Nephron (organoid): Measurements from ENCODE around the gene MDM2.

Experiments
- H3K27ac Mint-ChIP-seq, 3 experiments: 2 replicates each; pipeline ENCODE4 v1.8.0; 2020; ENCODE audit warnings: mixed read lengths in 3 of 3, mild to moderate bottlenecking in 2 of 3, moderate library complexity in 1 of 3
- H3K27me3 Mint-ChIP-seq: 2 replicates; pipeline ENCODE4 v1.8.0; 2021; ENCODE audit warnings: low read depth, mild to moderate bottlenecking, moderate library complexity, mixed read lengths
- H3K36me3 Mint-ChIP-seq: 2 replicates; pipeline ENCODE4 v1.8.0; 2020; ENCODE audit warnings: low read depth, mixed read lengths
- H3K4me1 Mint-ChIP-seq: 2 replicates; pipeline ENCODE4 v1.8.0; 2020; ENCODE audit warnings: mixed read lengths
- H3K4me3 Mint-ChIP-seq, 3 experiments: 2 replicates each; pipeline ENCODE4 v1.8.0; 2020; ENCODE audit warnings: mild to moderate bottlenecking in 3 of 3, mixed read lengths in 3 of 3, moderate library complexity in 2 of 3
- H3K9me3 Mint-ChIP-seq: 2 replicates; pipeline ENCODE4 v1.8.0; 2020; ENCODE audit warnings: mixed read lengths
- TF ChIP-seq, protein P1 (sequence below), 3 experiments: fragments of 200-600 bp; sonication (generic); IDR thresholded peaks; one replicate each; pipeline ENCODE4 v1.5.0; 2021; ENCODE audit warnings: antibody characterized with exemption in 3 of 3; ENCODE audit not compliant: unreplicated experiment in 3 of 3

MDM2 gene

DNA sequence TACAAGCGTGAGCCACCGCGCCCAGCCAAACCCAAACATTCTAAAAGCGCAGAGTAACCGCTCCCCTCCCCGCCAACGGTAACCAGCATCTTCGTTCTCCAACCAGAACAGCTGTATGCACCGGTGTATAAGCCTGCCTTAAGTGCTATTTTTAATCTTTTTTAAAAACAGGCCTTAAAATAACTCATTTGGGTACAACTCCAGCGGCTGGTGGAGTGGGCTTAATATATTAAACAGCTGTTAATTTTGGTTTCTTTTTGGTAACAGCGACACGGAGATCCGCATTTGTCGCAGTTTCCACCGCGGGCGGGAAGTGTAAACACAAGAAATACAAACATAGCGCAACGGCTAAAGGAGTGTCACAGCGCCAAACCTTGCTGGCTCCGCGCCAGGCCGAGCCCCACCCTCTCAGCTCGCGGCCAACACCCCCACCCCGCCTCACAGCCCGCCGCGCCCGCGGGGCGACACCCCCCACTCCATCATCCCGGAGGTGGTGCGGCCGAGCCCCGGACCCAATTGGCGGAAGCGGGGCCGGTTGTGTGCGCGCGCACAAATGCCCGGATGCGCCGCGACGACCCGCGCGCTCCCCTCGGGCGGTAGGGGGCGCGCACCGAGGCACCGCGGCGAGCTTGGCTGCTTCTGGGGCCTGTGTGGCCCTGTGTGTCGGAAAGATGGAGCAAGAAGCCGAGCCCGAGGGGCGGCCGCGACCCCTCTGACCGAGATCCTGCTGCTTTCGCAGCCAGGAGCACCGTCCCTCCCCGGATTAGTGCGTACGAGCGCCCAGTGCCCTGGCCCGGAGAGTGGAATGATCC is at the start of gene MDM2:
Gene MDM2 (plus strand): TSS at position 602 of the 812 bp plus-strand sequence. CDS start 301 bp downstream, outside the sequence.
- Mint-ChIP-seq H3K36me3 (peaks cover 25% of the 10 kb centered on the region), H3K27me3 (peaks cover 3% of the 10 kb centered on the region), H3K4me1 (peaks cover 20% of the 10 kb centered on the region), H3K27ac (peak within 1 kb of the TSS; percentile 99 to 100 (median 100)), H3K9me3 (no peaks in the 10 kb centered on the region), H3K4me3 (peak within 1 kb of the TSS; percentile 96 to 100 (median 100))
- TF ChIP-seq, protein P1, sequence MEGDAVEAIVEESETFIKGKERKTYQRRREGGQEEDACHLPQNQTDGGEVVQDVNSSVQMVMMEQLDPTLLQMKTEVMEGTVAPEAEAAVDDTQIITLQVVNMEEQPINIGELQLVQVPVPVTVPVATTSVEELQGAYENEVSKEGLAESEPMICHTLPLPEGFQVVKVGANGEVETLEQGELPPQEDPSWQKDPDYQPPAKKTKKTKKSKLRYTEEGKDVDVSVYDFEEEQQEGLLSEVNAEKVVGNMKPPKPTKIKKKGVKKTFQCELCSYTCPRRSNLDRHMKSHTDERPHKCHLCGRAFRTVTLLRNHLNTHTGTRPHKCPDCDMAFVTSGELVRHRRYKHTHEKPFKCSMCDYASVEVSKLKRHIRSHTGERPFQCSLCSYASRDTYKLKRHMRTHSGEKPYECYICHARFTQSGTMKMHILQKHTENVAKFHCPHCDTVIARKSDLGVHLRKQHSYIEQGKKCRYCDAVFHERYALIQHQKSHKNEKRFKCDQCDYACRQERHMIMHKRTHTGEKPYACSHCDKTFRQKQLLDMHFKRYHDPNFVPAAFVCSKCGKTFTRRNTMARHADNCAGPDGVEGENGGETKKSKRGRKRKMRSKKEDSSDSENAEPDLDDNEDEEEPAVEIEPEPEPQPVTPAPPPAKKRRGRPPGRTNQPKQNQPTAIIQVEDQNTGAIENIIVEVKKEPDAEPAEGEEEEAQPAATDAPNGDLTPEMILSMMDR (IDR thresholded peaks at IDR 0.05; ENCODE audit: unreplicated experiment in 3 of 3) = peak; percentile 69 to 71 (median 70)

DNA sequence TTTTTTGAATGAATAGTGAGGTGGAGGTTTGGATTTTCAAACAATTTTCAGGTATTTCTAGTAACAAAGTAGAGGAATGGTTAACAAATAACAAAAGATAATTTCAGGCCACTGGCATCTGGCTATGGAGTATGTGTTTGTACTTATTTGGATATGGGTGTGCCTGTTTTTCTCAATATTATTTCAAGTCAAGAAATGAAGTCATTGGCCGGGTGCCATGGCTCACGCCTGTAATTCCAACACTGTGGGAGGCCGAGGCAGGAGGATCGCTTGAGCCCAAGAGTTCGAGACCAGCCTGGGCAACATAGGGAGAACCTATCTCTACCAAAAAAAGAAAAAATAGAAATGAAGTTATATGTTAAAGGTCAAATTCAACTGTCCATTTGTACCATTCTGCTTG is 48.1 kb upstream of the MDM2 start:
- peaks cover 74% of the 10 kb centered on the region for H3K36me3 Mint-ChIP-seq
- no peaks in the 10 kb centered on the region for H3K9me3 Mint-ChIP-seq
- TF ChIP-seq, protein P1 (IDR thresholded peaks at IDR 0.05; ENCODE audit: unreplicated experiment in 3 of 3) = no peak
- no peak overlapping the region for H3K4me3 Mint-ChIP-seq
- H3K27ac Mint-ChIP-seq = no peak overlapping the region
- H3K27me3 Mint-ChIP-seq = no peaks in the 10 kb centered on the region
- peaks cover 6% of the 10 kb centered on the region for H3K4me1 Mint-ChIP-seq

DNA sequence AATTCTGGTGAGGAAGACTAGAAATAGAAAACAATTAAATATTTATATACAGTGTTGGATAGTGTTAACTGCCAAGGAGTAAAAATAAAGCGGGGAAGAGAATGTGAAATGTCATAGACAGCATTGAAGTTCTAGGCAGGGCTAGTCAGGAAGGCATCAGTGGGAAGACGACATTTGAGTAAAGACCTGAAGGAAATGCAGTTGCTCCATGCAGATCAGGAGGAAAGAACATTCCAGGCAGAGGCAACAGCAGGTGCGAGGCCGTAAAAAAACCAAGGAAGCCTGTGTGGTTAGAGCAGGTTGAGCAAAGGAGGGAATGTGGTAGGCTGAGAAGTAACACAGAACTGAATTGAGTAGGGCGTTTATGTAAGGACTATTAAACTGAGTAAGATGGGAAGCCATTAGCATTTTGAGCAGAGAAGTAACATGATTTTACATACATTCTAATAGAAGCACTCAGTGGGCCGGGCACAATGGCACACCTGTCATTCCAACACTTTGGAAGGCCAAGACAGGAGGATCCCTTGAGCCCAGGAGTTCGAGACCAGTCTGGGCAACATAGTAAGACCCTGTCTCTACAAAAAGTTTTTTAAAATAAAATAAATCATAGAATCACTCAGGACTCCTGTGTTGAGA is 47.1 kb upstream of the MDM2 start:
- Mint-ChIP-seq H3K9me3 (no peaks in the 10 kb centered on the region), H3K27ac (no peak overlapping the region), H3K27me3 (no peaks in the 10 kb centered on the region), H3K36me3 (peaks cover 67% of the 10 kb centered on the region), H3K4me3 (no peak overlapping the region), H3K4me1 (peaks cover 6% of the 10 kb centered on the region)
- TF ChIP-seq, protein P1 (IDR thresholded peaks at IDR 0.05; ENCODE audit: unreplicated experiment in 3 of 3) = no peak

DNA sequence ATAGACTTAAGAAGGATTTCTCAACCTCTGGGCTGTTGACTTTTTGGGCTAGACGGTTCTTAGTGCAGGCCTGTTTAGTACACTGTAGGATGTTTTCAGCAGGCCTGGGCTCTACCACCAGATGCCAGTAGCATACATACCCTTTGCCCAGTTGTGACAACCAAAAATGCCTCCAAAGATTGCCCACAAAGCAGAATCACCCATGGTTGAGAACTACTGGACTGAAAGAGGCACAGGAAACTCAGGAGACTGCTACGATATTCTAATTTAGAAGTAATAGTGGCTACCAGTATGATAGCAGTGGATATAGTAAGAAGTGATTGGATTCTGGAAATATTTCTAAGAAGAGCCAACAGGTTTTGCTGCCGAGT is 46.5 kb upstream of the MDM2 start:
- peaks cover 6% of the 10 kb centered on the region for H3K4me1 Mint-ChIP-seq
- TF ChIP-seq, protein P1 (IDR thresholded peaks at IDR 0.05; ENCODE audit: unreplicated experiment in 3 of 3) = no peak
- peaks cover 62% of the 10 kb centered on the region for H3K36me3 Mint-ChIP-seq
- H3K9me3 Mint-ChIP-seq = no peaks in the 10 kb centered on the region
- H3K4me3 Mint-ChIP-seq = no peak overlapping the region
- H3K27ac Mint-ChIP-seq = no peak overlapping the region
- no peaks in the 10 kb centered on the region for H3K27me3 Mint-ChIP-seq

DNA sequence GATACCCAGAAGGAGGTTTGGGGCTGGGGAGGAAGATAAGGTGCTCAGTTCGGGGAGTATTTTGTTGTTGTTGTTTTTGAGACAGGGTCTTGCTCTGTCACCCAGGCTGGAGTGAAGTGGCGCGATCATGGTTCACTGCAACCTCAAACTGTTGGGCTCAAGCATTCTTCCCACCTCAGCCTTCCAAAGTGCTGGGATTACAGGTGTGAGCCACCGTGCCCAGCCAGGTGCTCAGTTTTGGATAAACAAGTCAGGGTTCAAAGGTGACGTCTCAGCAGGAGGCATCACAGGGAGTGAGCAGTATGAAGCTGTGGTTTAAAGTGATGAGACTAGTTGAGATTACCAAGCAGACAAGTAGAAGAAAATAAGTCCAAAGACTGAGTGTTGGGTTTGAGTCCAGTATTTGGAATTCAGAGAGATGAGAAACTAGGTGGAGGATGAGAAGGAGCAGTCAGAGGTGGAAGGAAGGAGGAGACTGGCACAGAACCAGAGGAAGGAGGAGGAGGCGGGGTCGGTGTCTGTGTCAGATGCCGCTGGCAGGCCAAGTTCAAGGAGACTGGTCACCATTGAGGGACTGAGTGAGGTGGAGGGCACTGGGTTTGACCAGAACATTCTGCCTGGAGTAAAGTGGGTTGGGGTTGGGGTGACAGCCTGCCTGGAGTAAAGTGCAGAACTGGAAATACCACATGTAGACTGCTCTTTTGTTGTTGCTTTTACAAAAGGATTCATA is 45.9 kb upstream of the MDM2 start:
- no peak overlapping the region for H3K4me3 Mint-ChIP-seq
- no peaks in the 10 kb centered on the region for H3K27me3 Mint-ChIP-seq
- H3K27ac Mint-ChIP-seq = no peak overlapping the region
- no peaks in the 10 kb centered on the region for H3K9me3 Mint-ChIP-seq
- peaks cover 61% of the 10 kb centered on the region for H3K36me3 Mint-ChIP-seq
- TF ChIP-seq, protein P1 (IDR thresholded peaks at IDR 0.05; ENCODE audit: unreplicated experiment in 3 of 3) = no peak
- H3K4me1 Mint-ChIP-seq = peaks cover 6% of the 10 kb centered on the region
